ENCODE data around the gene NKAIN2. TPM values are rescaled to one million over a fixed set of nuclear protein-coding genes. Genes with fewer than 3 reads are reported as not detected.

NKAIN2 gene
- total and polyA plus RNA-seq, 2 donors (not counting 3 experiments of a cell fraction or from before 2014, with no cell fraction given): 0.03 TPM; not detected in 1

DNA sequence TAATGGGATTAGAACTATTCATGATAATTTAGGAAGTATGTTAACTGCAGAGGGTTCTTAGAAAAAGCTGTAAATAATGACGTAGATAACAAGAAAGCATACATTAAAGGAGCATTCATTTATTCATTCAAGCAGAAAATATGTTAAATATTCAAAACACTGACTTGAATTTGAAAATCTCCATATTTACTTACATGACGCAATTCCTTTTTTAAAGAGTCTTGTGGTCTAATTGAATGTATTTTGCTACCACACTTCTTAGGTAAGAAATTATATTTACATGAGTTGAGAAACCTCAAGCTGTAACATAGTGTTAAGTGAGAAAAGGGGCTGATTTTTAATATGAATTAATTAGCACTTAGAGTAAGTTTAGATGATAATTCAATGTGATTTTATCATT, 38.9 kb upstream of the NKAIN2 start:
- POLR2A ChIA-PET: no interaction called here
- BruUV-seq (replicated peaks): no TSS peak

DNA sequence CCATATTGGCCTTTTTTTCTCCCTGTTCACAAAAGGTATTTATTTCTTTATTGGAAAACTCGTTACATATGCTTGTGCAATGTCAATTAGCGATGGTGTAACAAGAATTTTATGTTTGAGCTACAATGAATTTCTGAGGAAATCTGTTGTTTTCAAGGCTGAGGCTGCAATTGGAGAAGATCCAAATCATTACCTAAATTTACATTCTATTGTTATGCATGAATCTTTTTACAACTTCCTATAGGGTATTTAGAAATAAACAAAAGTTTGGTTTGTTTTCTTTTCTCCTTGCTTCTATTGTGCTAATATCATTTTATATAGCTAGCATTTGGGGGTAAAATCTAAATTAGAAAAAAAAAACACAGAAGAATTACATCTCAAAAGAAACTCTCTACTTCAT, 34.7 kb upstream of the NKAIN2 start:
- CTCF ChIA-PET: interaction anchor here (1.4 kb wide), 1 partner anchor 33 kb away, joined by 3 read pairs; no protein-coding TSS in a partner anchor

More for the DNA sequence above, 38.9 kb upstream of the NKAIN2 start:
- H3K27ac ChIP-seq (ENCODE audit: insufficient read depth, low read depth, low read length): no peak overlapping the region
- H3K4me2 ChIP-seq (ENCODE audit: insufficient read depth, low read length): no peak overlapping the region
- H3K4me3 ChIP-seq (replicated peaks in 1 of 3; ENCODE audit: insufficient read depth in 1 of 3, low read depth in 1 of 3, low read length in 3 of 3): no peak overlapping the region
- no peaks in the 10 kb centered on the region for H3K9me3 ChIP-seq (replicated peaks; ENCODE audit: control insufficient read depth, insufficient read depth, low read length)
- no peak overlapping the region for H3K9ac ChIP-seq (replicated peaks; ENCODE audit: extremely low read depth, insufficient read depth, low read length)
- no peaks in the 10 kb centered on the region for H3K9me1 ChIP-seq (replicated peaks; ENCODE audit: control insufficient read depth, extremely low read depth, insufficient read depth, low read length)
- no peaks in the 10 kb centered on the region for H3K27me3 ChIP-seq (ENCODE audit: control insufficient read depth in 2 of 2, insufficient read depth in 2 of 2, low read length in 2 of 2)
- H3K36me3 ChIP-seq (ENCODE audit: control insufficient read depth in 2 of 2, extremely low read depth in 1 of 2, insufficient read depth in 2 of 2, low read length in 2 of 2): no peaks in the 10 kb centered on the region
- CTCF ChIA-PET: interaction anchor here (1.1 kb wide), 2 partner anchors 38 to 50 kb away, joined by 3 read pairs; no protein-coding TSS in a partner anchor
- no peak overlapping the region for H2AFZ ChIP-seq (ENCODE audit: low read depth, low read length)
- no peak for DNase-seq (ENCODE audit: low read depth, low spot score)
- no peaks in the 10 kb centered on the region for H3K79me2 ChIP-seq (ENCODE audit: control insufficient read depth, insufficient read depth, low read length)
- dilution Hi-C loops (cut with MboI; ENCODE audit: extremely low pct_ligation_motif_present, low sequenced_read_pairs): no loop called here
- FAIRE-seq: no peak
- no peaks in the 10 kb centered on the region for H4K20me1 ChIP-seq (replicated peaks; ENCODE audit: control insufficient read depth, extremely low read depth, insufficient read depth, low read length)
- no peak for TF ChIP-seq GATA2 (IDR thresholded peaks at IDR 0.05; ENCODE audit: insufficient read depth, insufficient read length, low read depth, low read length)
- TF ChIP-seq POLR2A (IDR thresholded peaks at IDR 0.05; ENCODE audit: low read depth, low read length): no peak
- TF ChIP-seq JUN (IDR thresholded peaks at IDR 0.05; ENCODE audit: borderline replicate concordance, insufficient read depth, insufficient read length, low read depth): no peak
- intact Hi-C loops (cut with micrococcal nuclease): no loop called here
- peaks cover 6% of the 10 kb centered on the region for H3K4me1 ChIP-seq (ENCODE audit: control insufficient read depth, extremely low read depth, insufficient read depth, low read length)

More for the DNA sequence above, 34.7 kb upstream of the NKAIN2 start:
- TF ChIP-seq JUN (IDR thresholded peaks at IDR 0.05; ENCODE audit: borderline replicate concordance, insufficient read depth, insufficient read length, low read depth) (no peak), GATA2 (IDR thresholded peaks at IDR 0.05; ENCODE audit: insufficient read depth, insufficient read length, low read depth, low read length) (no peak), POLR2A (IDR thresholded peaks at IDR 0.05; ENCODE audit: low read depth, low read length) (no peak), MYC (IDR thresholded peaks at IDR 0.05; ENCODE audit: low read depth, low read length) (no peak), FOS (IDR thresholded peaks at IDR 0.05; ENCODE audit: borderline replicate concordance, insufficient read depth, low read length) (no peak), POLR2AphosphoS5 (IDR thresholded peaks at IDR 0.05; ENCODE audit: insufficient read depth, low read depth, low read length) (no peak), EZH2 (IDR thresholded peaks at IDR 0.05; ENCODE audit: borderline replicate concordance, low read depth, low read length, severe bottlenecking) (no peak)
- TF ChIP-seq, protein P1, sequence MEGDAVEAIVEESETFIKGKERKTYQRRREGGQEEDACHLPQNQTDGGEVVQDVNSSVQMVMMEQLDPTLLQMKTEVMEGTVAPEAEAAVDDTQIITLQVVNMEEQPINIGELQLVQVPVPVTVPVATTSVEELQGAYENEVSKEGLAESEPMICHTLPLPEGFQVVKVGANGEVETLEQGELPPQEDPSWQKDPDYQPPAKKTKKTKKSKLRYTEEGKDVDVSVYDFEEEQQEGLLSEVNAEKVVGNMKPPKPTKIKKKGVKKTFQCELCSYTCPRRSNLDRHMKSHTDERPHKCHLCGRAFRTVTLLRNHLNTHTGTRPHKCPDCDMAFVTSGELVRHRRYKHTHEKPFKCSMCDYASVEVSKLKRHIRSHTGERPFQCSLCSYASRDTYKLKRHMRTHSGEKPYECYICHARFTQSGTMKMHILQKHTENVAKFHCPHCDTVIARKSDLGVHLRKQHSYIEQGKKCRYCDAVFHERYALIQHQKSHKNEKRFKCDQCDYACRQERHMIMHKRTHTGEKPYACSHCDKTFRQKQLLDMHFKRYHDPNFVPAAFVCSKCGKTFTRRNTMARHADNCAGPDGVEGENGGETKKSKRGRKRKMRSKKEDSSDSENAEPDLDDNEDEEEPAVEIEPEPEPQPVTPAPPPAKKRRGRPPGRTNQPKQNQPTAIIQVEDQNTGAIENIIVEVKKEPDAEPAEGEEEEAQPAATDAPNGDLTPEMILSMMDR (IDR thresholded peaks at IDR 0.05; ENCODE audit: extremely low read depth in 1 of 2, insufficient read depth in 1 of 2, low read depth in 1 of 2, low read length in 2 of 2): no peak
- TF ChIP-seq, protein P2, sequence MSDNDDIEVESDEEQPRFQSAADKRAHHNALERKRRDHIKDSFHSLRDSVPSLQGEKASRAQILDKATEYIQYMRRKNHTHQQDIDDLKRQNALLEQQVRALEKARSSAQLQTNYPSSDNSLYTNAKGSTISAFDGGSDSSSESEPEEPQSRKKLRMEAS (IDR thresholded peaks at IDR 0.05; ENCODE audit: insufficient read depth, insufficient read length): no peak
- FAIRE-seq (no peak), DNase-seq (ENCODE audit: low read depth, low spot score) (no peak)
- H3K9ac ChIP-seq (replicated peaks; ENCODE audit: extremely low read depth, insufficient read depth, low read length): no peak overlapping the region
- dilution Hi-C loops (cut with MboI; ENCODE audit: extremely low pct_ligation_motif_present, low sequenced_read_pairs): no loop called here
- H3K4me3 ChIP-seq (replicated peaks in 1 of 3; ENCODE audit: insufficient read depth in 1 of 3, low read depth in 1 of 3, low read length in 3 of 3): no peak overlapping the region
- no peaks in the 10 kb centered on the region for H3K27me3 ChIP-seq (ENCODE audit: control insufficient read depth in 2 of 2, insufficient read depth in 2 of 2, low read length in 2 of 2)
- POLR2A ChIA-PET: no interaction called here
- H3K27ac ChIP-seq (ENCODE audit: insufficient read depth, low read depth, low read length): no peak overlapping the region
- no peaks in the 10 kb centered on the region for H3K9me1 ChIP-seq (replicated peaks; ENCODE audit: control insufficient read depth, extremely low read depth, insufficient read depth, low read length)
- no TSS peak for BruUV-seq (replicated peaks)
- H4K20me1 ChIP-seq (replicated peaks; ENCODE audit: control insufficient read depth, extremely low read depth, insufficient read depth, low read length): no peaks in the 10 kb centered on the region
- H3K4me1 ChIP-seq (ENCODE audit: control insufficient read depth, extremely low read depth, insufficient read depth, low read length): peaks cover 6% of the 10 kb centered on the region
- no peaks in the 10 kb centered on the region for H3K9me3 ChIP-seq (replicated peaks; ENCODE audit: control insufficient read depth, insufficient read depth, low read length)
- no peaks in the 10 kb centered on the region for H3K36me3 ChIP-seq (ENCODE audit: control insufficient read depth in 2 of 2, extremely low read depth in 1 of 2, insufficient read depth in 2 of 2, low read length in 2 of 2)
- H3K79me2 ChIP-seq (ENCODE audit: control insufficient read depth, insufficient read depth, low read length): no peaks in the 10 kb centered on the region
- no peak overlapping the region for H2AFZ ChIP-seq (ENCODE audit: low read depth, low read length)
- intact Hi-C loops (cut with micrococcal nuclease): no loop called here
- H3K4me2 ChIP-seq (ENCODE audit: insufficient read depth, low read length): no peak overlapping the region
